NCI-H2196 (cell line): Measurements from ENCODE around the gene EBLN2.

Experiments
- DNase-seq: peaks from one replicate; lab custom pipeline; 2025; ENCODE audit not compliant: unreplicated experiment; lab: John Stamatoyannopoulos, UW

EBLN2 gene

GRCh38 chr3:73101881-73102280, 40.4 kb downstream of the EBLN2 start:
- DNase-seq = no peak

GRCh38 chr3:73107215-73107614, 45.8 kb downstream of the EBLN2 start:
- DNase-seq = no peak

GRCh38 chr3:73107676-73108187, 46.3 kb downstream of the EBLN2 start:
- no peak for DNase-seq

GRCh38 chr3:73108750-73109149, 47.3 kb downstream of the EBLN2 start:
- no peak for DNase-seq

GRCh38 chr3:73110530-73110929, 49.1 kb downstream of the EBLN2 start:
- DNase-seq = no peak
